GM18507 (cell line): ENCODE data around the gene MRPL58.
A peak's percentile ranks its signal among the peaks of the same experiment; 100 is the strongest.
"Not testable (repeated sequence)": the region's sequence is repeated elsewhere in the genome, so short reads cannot be mapped to it uniquely, and the experiment has no call there.

Source experiments
- DNase-seq: peaks from one replicate; pipeline ENCODE4 v3.0.0; 2011; ENCODE audit warnings: low read depth; ENCODE audit not compliant: insufficient read length; ENCODE audit errors: extremely low spot score
- FAIRE-seq: peaks from 2 replicates; lab custom pipeline; 2011; peaks lifted over from hg19 to GRCh38; lab: Jason Lieb, UNC

The MRPL58 gene

DNA sequence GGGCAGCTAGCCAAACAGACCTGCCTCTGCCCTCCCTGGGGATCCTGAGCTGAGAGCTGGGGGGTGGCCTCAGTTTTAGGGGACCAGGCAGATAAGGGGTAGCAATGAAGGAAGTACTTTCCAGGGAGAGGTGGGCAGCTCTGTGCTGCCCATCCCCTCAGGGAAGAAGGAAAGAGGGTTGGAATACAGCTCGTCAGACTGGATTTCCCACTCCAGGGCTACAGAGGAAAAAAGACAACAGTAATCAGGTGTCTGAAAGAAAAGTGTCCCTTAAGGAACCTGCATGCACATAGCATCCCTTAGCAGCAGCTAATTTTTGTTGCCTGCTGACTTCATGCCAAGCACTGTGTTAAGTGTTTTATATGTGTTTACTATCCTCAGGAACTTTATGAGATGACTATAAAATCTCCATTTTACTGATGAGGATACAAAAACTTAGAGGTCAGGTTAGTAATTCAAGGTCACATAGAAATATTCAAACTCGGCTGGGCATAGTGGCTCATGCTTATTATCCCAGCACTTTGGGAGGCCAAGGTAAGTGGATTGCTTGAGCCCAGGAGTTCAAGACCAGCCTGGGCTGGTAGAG is 3.2 kb upstream of the MRPL58 start:
- FAIRE-seq (no peak), DNase-seq (no peak)

DNA sequence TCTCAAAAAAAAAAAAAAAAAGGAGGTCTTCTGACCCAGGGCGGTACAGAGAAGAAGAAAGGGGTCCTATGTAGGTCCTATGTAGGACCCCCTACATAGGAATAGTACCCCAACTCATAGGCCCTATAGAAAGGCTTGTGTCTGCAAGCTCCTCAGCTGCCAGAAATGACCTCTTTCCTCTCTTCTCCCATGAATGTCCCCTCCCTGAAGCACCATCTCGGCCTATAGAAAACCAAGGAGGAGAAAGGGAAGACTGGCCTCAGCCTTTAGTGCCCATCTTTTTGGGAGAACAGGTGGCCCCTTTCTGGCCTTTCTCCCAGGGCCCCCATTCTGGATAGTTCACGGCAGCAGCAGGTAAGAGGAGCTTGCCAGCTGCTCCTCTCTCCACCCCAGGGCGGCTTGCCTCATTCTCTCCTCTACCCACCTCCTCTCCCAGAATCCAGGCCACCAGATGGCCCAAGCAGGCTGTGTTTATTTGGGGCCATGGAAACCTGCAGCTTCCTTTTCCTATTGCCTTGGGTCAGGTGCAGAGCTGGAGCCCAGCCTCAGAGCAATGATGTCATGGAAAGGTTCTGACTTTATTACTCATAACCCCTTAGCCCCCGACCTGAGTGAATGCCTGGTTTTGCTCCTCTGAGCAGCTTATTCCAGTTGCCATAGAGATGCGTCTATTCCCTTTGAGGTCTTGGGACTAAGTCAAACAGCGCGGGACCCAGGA is 1.6 kb upstream of the MRPL58 start:
- DNase-seq (no peak), FAIRE-seq (no peak)

GRCh38 chr17:75011401-75012095 is 922 bp upstream of the MRPL58 start:
- DNase-seq: no peak
- no peak for FAIRE-seq

DNA sequence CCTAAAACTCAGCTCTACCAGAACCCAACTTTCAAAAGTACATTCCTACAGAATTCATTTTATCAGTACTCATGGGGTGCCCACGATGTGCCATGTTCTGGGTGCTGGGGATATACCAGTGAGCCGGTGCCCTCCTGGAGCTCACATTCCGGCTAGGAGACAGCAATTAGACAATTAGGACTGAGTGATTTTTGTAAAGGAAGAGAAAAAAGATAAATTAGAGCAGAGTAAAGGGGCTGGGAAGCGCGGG is 449 bp upstream of the MRPL58 start:
- FAIRE-seq (no peak), DNase-seq (no peak)

GRCh38 chr17:75013092-75013559 is 656 bp downstream of the MRPL58 start:
- no peak for FAIRE-seq
- DNase-seq: no peak

GRCh38 chr17:75019146-75019545 is 6.7 kb downstream of the MRPL58 start:
- FAIRE-seq: no peak

DNA sequence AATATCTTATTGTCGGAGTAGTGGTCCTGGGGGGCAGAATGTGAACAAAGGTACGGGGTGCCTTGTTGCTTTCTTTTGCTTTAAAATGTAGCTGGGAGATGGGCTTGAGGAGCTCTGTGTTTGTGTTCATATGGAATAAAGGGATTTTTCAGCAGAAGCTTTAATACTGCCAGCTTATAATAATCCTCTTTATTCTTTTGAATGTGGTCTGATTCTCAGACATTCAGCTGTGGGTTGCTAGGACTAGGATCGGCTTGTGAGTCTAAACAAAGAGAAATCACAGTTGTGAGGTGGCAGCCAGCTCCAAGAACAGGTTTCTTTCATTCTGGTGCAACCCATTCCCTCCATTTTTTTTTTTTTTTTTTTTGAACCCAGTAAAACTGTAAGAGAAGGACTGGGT is 7.2 kb downstream of the MRPL58 start:
- DNase-seq (no peak), FAIRE-seq (no peak)

More at GRCh38 chr17:75019146-75019545, 6.7 kb downstream of the MRPL58 start:
- DNase-seq: no peak

DNA sequence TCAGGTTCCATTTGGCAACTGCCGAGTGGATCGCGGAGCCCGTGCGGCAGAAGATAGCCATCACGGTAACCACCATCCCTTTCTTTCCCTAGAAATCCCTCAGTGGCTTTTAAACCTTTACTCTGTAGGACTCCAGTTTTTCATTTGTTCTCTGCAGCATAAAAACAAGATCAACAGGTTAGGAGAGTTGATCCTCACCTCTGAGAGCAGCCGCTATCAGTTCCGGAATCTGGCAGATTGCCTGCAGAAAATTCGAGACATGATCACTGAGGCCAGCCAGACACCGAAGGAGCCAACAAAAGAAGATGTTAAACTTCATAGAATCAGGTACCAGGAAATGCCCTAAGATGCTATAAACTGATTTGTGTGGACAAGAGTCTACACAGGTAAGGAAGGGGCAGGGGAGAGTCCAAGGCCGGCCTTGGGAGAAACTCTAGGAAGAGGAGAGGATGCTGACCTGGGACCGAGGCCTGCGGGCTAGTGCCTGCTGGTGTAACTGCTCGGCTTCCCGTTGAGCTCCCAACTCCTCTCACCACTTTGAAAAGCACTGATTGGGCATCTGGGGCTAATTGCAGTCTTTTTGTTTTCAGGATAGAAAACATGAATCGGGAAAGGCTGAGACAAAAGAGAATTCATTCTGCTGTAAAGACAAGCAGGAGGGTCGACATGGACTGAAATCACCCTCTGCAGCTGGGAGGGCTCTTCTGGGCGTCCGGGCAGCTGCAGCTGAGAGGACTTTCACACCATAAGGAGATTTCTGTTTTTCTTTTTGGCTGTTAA is 8.1 kb downstream of the MRPL58 start:
- DNase-seq (no peak), FAIRE-seq (no peak)

GRCh38 chr17:75024686-75025397 is 12.4 kb downstream of the MRPL58 start:
- DNase-seq: no peak
- no peak for FAIRE-seq

- DNase-seq, FAIRE-seq: not testable (repeated sequence)
These were observed 12.9 kb downstream of the MRPL58 start for GRCh38 chr17:75025398-75025734.

GRCh38 chr17:75026650-75027049 is 14.2 kb downstream of the MRPL58 start:
- not testable (repeated sequence) for DNase-seq

DNA sequence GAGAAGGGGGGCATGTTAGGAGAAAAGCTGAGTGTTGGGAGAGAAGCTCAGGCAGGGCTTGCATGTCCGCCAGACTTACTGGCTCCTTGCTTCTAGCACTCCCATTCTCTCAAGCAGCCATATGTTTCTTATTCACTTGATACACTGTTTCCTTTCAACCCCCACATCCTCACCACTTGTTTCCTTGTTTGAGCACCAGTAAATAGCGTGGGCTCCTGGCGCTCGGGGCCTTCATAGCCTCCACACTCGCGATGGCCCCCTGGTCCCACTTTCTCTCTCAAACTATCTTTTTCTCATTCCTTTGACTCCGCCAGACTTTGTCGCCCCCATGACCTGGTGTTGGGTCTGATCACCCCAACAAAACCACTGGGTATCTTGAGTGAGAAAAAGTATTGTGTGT is 17.7 kb downstream of the MRPL58 start:
- FAIRE-seq (no peak), DNase-seq (no peak)

More at GRCh38 chr17:75026650-75027049, 14.2 kb downstream of the MRPL58 start:
- not testable (repeated sequence) for FAIRE-seq

GRCh38 chr17:75031972-75032719 is 19.7 kb downstream of the MRPL58 start:
- FAIRE-seq: no peak
- no peak for DNase-seq

DNA sequence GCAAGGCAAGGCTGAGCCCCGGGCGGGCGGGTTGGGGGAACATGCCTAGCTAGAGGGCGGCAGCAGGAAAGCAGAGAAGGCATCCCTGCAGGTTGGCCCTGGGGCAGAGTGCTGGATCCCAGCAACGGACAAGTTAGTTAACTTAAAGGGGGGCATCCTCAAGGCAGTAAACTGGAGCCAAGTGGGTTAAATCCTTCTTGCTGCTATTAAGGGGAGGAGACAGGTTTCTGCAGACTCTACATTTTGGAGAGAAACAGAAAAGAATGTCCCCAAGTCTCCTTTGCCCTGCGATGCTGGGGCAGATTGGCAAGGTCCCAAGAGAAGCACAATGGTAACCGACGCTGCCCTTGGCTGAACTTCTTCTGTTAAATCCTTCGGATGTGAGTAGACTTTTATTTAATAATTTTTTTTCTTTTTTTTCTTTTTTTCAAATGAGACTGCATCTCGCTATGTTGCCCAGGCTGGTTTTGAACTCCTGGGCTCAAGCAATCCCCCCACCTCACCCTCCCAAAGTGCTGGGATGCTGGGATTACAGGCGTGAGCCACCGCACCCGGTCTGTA is 20.3 kb downstream of the MRPL58 start:
- FAIRE-seq: no peak
- no peak for DNase-seq

GRCh38 chr17:75033346-75034235 is 21.1 kb downstream of the MRPL58 start:
- peak; percentile 53 for DNase-seq

DNA sequence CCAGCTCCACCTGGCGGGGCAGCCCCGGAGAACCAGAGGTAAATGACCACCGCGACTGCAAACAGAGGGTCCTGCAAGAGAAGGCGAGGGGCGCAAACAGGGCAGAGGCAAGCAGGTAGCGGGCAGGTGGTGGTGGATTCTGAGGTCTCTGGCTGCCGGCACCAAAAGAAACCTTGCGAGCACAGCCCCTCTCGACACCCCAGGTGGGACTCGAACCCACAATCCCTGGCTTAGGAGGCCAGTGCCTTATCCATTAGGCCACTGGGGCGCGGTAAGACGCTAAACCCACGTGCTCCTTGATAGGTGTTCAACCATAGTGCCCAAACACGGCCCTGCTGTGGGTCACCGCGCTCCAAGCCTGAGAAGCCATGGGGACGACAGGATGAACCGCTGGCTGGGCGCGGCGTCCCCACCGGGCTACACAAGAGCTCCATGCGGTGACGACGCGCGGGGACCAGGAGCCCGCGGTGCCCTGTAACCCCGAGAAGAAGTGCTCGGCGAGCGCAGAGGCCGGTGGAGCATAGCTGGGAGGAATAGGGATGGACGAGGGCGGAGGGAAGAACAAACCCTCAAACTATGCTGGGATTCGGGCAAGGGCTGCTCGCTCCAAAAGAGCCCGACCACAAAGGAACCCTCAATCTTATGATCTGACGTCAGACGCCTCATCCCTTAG is 21.9 kb downstream of the MRPL58 start:
- DNase-seq (peak; percentile 53), FAIRE-seq (peak; percentile 67)

More at GRCh38 chr17:75033346-75034235, 21.1 kb downstream of the MRPL58 start:
- FAIRE-seq: peak; percentile 75

GRCh38 chr17:75036643-75037268 is 24.3 kb downstream of the MRPL58 start:
- FAIRE-seq (no peak), DNase-seq (no peak)
